CD8-positive, alpha-beta memory T cell (primary cell): Measurements from ENCODE around the gene PRKAG3. TPM values are rescaled to one million over a fixed set of nuclear protein-coding genes. Genes with fewer than 3 reads are reported as not detected.

Source experiments
- CTCF ChIA-PET: fragments of 350-600 bp; sonication (Branson Sonifier 250); formaldehyde crosslinking; loops from one replicate; lab custom pipeline; 2021; ENCODE audit warnings: antibody characterized with exemption; lab: Charles Lee
- POLR2A ChIA-PET: fragments of 350-600 bp; sonication (Branson Sonifier 250); formaldehyde crosslinking; loops from one replicate; lab custom pipeline; 2021; ENCODE audit warnings: antibody characterized with exemption; lab: Charles Lee
- DNase-seq, 5 donors: peaks; one replicate each; pipeline versions ENCODE4 v3.0.0 to v3.0.0-alpha.2; 2020 to 2022; ENCODE audit warnings: mixed read lengths in 1 of 5
- H3K27ac ChIP-seq: one replicate; pipeline ENCODE4 v1.7.0; 2013; ENCODE audit warnings: low read depth, mild to moderate bottlenecking, low read length, moderate library complexity
- H3K27me3 ChIP-seq: 2 replicates; pipeline ENCODE4 v1.7.0; 2013; ENCODE audit warnings: low read length, mild to moderate bottlenecking; ENCODE audit not compliant: insufficient read depth, poor library complexity, severe bottlenecking
- H3K36me3 ChIP-seq: 2 replicates; pipeline ENCODE4 v1.7.0; 2013; ENCODE audit warnings: mild to moderate bottlenecking, low read length, moderate library complexity; ENCODE audit not compliant: insufficient read depth
- H3K4me1 ChIP-seq: 2 replicates; pipeline ENCODE4 v1.7.0; 2013; ENCODE audit warnings: mild to moderate bottlenecking, low read length, moderate library complexity; ENCODE audit not compliant: insufficient read depth
- H3K4me3 ChIP-seq: 2 replicates; pipeline ENCODE4 v1.7.0; 2013; ENCODE audit warnings: mild to moderate bottlenecking, low read length
- H3K9me3 ChIP-seq: 2 replicates; pipeline ENCODE4 v1.7.0; 2013; ENCODE audit warnings: mild to moderate bottlenecking, low read length
- H3K27ac Mint-ChIP-seq, 8 donors: one replicate each; pipeline ENCODE4 v1.8.0; 2020 to 2021; ENCODE audit warnings: mixed read lengths in 8 of 8, mild to moderate bottlenecking in 6 of 8, inconsistent platforms in 3 of 8, moderate library complexity in 3 of 8
- H3K27me3 Mint-ChIP-seq, 2 donors: one replicate each; pipeline ENCODE4 v1.8.0; 2020 to 2021; ENCODE audit warnings: mixed read lengths in 2 of 2, mild to moderate bottlenecking in 1 of 2, moderate library complexity in 1 of 2
- H3K36me3 Mint-ChIP-seq, 3 donors: one replicate each; pipeline ENCODE4 v1.8.0; 2020 to 2021; ENCODE audit warnings: mixed read lengths in 3 of 3, inconsistent platforms in 1 of 3, mild to moderate bottlenecking in 1 of 3
- H3K4me1 Mint-ChIP-seq, 3 donors: one replicate each; pipeline ENCODE4 v1.8.0; 2020 to 2021; ENCODE audit warnings: mixed read lengths in 3 of 3, inconsistent platforms in 1 of 3, mild to moderate bottlenecking in 1 of 3
- H3K4me3 Mint-ChIP-seq, 7 donors: one replicate each; pipeline ENCODE4 v1.8.0; 2020 to 2021; ENCODE audit warnings: mixed read lengths in 7 of 7, mild to moderate bottlenecking in 6 of 7, moderate library complexity in 4 of 7, inconsistent platforms in 2 of 7
- H3K9me3 Mint-ChIP-seq, 5 donors: one replicate each; pipeline ENCODE4 v1.8.0; 2020 to 2022; ENCODE audit warnings: mixed read lengths in 5 of 5, mild to moderate bottlenecking in 3 of 5, moderate library complexity in 2 of 5, inconsistent platforms in 1 of 5
- polyA plus RNA-seq: library from polyadenylated mRNA; unstranded; fragments of 300-500 nt; fragmentation: Illumina TruSeq; gene quantifications from one replicate; pipeline ENCODE4 v1.2.3, GENCODE V29; 2021
- total RNA-seq, 2 experiments: library from RNA; stranded (reverse); gene quantifications; one replicate each; pipeline ENCODE4 v1.2.3, GENCODE V29; 2021

The PRKAG3 gene
- total and polyA plus RNA-seq, 3 experiments from 2014 or later, result not detected

- H3K4me3 Mint-ChIP-seq, result no peak overlapping the region
- H3K4me1 Mint-ChIP-seq, result peaks cover 18 to 32% (median 24%) of the 10 kb centered on the region in 3 donors
- CTCF ChIA-PET, result interaction anchor here (1.1 to 4.9 kb wide), 4 partner anchors 19 to 40 kb away, joined by 3 to 28 read pairs (median 6); partner anchors contain the start of gene WNT10A
- no peak overlapping the region for H3K4me3 ChIP-seq
- POLR2A ChIA-PET, result interaction anchor here (0.6 kb wide), 1 partner anchor 132 kb away, joined by 4 read pairs; no protein-coding TSS in a partner anchor
- H3K27me3 ChIP-seq, result peaks cover 45% of the 10 kb centered on the region
- DNase-seq, result no peak
- H3K36me3 ChIP-seq, result no peaks in the 10 kb centered on the region
- H3K9me3 ChIP-seq, result no peaks in the 10 kb centered on the region
- peaks cover 75 to 86% of the 10 kb centered on the region in 2 donors for H3K27me3 Mint-ChIP-seq
- no peak overlapping the region for H3K27ac ChIP-seq
- no peaks in the 10 kb centered on the region for H3K36me3 Mint-ChIP-seq
- H3K9me3 Mint-ChIP-seq, result no peaks in the 10 kb centered on the region
- peaks cover 18% of the 10 kb centered on the region for H3K4me1 ChIP-seq
- H3K27ac Mint-ChIP-seq, result no peak overlapping the region
Measured at GRCh38 chr2:218857371-218858137, 26.0 kb upstream of the PRKAG3 start.

GRCh38 chr2:218856896-218857243 is 25.3 kb upstream of the PRKAG3 start:
- Mint-ChIP-seq H3K27ac (no peak overlapping the region), H3K27me3 (peaks cover 75 to 84% of the 10 kb centered on the region in 2 donors), H3K36me3 (no peaks in the 10 kb centered on the region), H3K4me1 (peaks cover 18 to 32% (median 24%) of the 10 kb centered on the region in 3 donors), H3K9me3 (no peaks in the 10 kb centered on the region), H3K4me3 (peak overlapping the region in 1 of 7 donors; percentile 46)
- POLR2A ChIA-PET, result no interaction called here
- H3K4me3 ChIP-seq, result no peak overlapping the region
- no peak overlapping the region for H3K27ac ChIP-seq
- H3K27me3 ChIP-seq, result peaks cover 45% of the 10 kb centered on the region
- H3K4me1 ChIP-seq, result peaks cover 18% of the 10 kb centered on the region
- DNase-seq, result no peak
- no peaks in the 10 kb centered on the region for H3K9me3 ChIP-seq
- CTCF ChIA-PET, result interaction anchor here (1.1 to 4.9 kb wide), 3 partner anchors 24 to 41 kb away, joined by 3 to 28 read pairs (median 4); partner anchors contain the start of gene WNT10A
- H3K36me3 ChIP-seq, result no peaks in the 10 kb centered on the region

- Mint-ChIP-seq H3K27me3 (peaks cover 76 to 79% of the 10 kb centered on the region in 2 donors), H3K4me3 (peak overlapping the region in 1 of 7 donors; percentile 46), H3K36me3 (no peaks in the 10 kb centered on the region), H3K4me1 (peaks cover 18 to 32% (median 22%) of the 10 kb centered on the region in 3 donors), H3K27ac (no peak overlapping the region), H3K9me3 (no peaks in the 10 kb centered on the region)
- no peak overlapping the region for H3K27ac ChIP-seq
- H3K4me3 ChIP-seq, result no peak overlapping the region
- H3K36me3 ChIP-seq, result no peaks in the 10 kb centered on the region
- peaks cover 18% of the 10 kb centered on the region for H3K4me1 ChIP-seq
- no peaks in the 10 kb centered on the region for H3K9me3 ChIP-seq
- ChIA-PET CTCF (interaction anchor here (1.1 to 4.9 kb wide), 3 partner anchors 20 to 41 kb away, joined by 3 to 28 read pairs (median 6); no protein-coding TSS in a partner anchor), POLR2A (no interaction called here)
- peaks cover 45% of the 10 kb centered on the region for H3K27me3 ChIP-seq
- DNase-seq, result no peak
Measured at GRCh38 chr2:218856167-218856895, 24.7 kb upstream of the PRKAG3 start.

- POLR2A ChIA-PET, result no interaction called here
- Histone ChIP-seq H3K4me1 (peaks cover 16% of the 10 kb centered on the region), H3K36me3 (no peaks in the 10 kb centered on the region), H3K27me3 (peaks cover 39% of the 10 kb centered on the region), H3K27ac (no peak overlapping the region), H3K4me3 (no peak overlapping the region), H3K9me3 (no peaks in the 10 kb centered on the region)
- Mint-ChIP-seq H3K4me3 (no peak overlapping the region), H3K36me3 (no peaks in the 10 kb centered on the region), H3K9me3 (no peaks in the 10 kb centered on the region), H3K27me3 (peaks cover 71 to 77% of the 10 kb centered on the region in 2 donors), H3K27ac (no peak overlapping the region), H3K4me1 (peaks cover 10 to 24% (median 16%) of the 10 kb centered on the region in 3 donors)
- CTCF ChIA-PET, result interaction anchor here (1.6 to 4.9 kb wide), 2 partner anchors 21 to 42 kb away, joined by 6 to 28 read pairs; no protein-coding TSS in a partner anchor
- no peak for DNase-seq
Measured at GRCh38 chr2:218855305-218856166, 23.9 kb upstream of the PRKAG3 start.

GRCh38 chr2:218854860-218855259 is 23.3 kb upstream of the PRKAG3 start:
- H3K4me3 Mint-ChIP-seq, result no peak overlapping the region
- peaks cover 4 to 17% (median 11%) of the 10 kb centered on the region in 3 donors for H3K4me1 Mint-ChIP-seq
- H3K9me3 Mint-ChIP-seq, result no peaks in the 10 kb centered on the region

GRCh38 chr2:218853766-218854165 is 22.2 kb upstream of the PRKAG3 start:
- DNase-seq, result no peak
- Mint-ChIP-seq H3K4me1 (peaks cover 0 to 12% (median 6%) of the 10 kb centered on the region in 3 donors), H3K27me3 (peaks cover 64 to 70% of the 10 kb centered on the region in 2 donors), H3K27ac (peak overlapping the region in 1 of 8 donors; percentile 3), H3K4me3 (no peak overlapping the region), H3K36me3 (no peaks in the 10 kb centered on the region), H3K9me3 (no peaks in the 10 kb centered on the region)
- H3K4me3 ChIP-seq, result no peak overlapping the region
- H3K36me3 ChIP-seq, result no peaks in the 10 kb centered on the region
- H3K4me1 ChIP-seq, result peaks cover 4% of the 10 kb centered on the region
- ChIA-PET CTCF (interaction anchor here (0.6 to 3.5 kb wide), 3 partner anchors 23 to 197 kb away, joined by 3 to 38 read pairs (median 19); no protein-coding TSS in a partner anchor), POLR2A (no interaction called here)
- peaks cover 26% of the 10 kb centered on the region for H3K27me3 ChIP-seq
- no peak overlapping the region for H3K27ac ChIP-seq
- H3K9me3 ChIP-seq, result no peaks in the 10 kb centered on the region

More at GRCh38 chr2:218854860-218855259, 23.3 kb upstream of the PRKAG3 start:
- Histone ChIP-seq H3K4me1 (peaks cover 10% of the 10 kb centered on the region), H3K36me3 (no peaks in the 10 kb centered on the region), H3K27ac (no peak overlapping the region), H3K27me3 (peaks cover 33% of the 10 kb centered on the region), H3K4me3 (no peak overlapping the region), H3K9me3 (no peaks in the 10 kb centered on the region)
- no peak overlapping the region for H3K27ac Mint-ChIP-seq
- no peak for DNase-seq
- peaks cover 70 to 76% of the 10 kb centered on the region in 2 donors for H3K27me3 Mint-ChIP-seq
- H3K36me3 Mint-ChIP-seq, result no peaks in the 10 kb centered on the region
- POLR2A ChIA-PET, result no interaction called here
- CTCF ChIA-PET, result interaction anchor here (1.6 to 4.9 kb wide), 2 partner anchors 21 to 43 kb away, joined by 6 to 28 read pairs; no protein-coding TSS in a partner anchor

GRCh38 chr2:218852911-218853667 is 21.5 kb upstream of the PRKAG3 start:
- Mint-ChIP-seq H3K9me3 (no peaks in the 10 kb centered on the region), H3K4me1 (peaks cover 0 to 10% (median 6%) of the 10 kb centered on the region in 3 donors), H3K27me3 (peaks cover 59 to 65% of the 10 kb centered on the region in 2 donors), H3K27ac (no peak overlapping the region), H3K36me3 (no peaks in the 10 kb centered on the region), H3K4me3 (no peak overlapping the region)
- peaks cover 20% of the 10 kb centered on the region for H3K27me3 ChIP-seq
- H3K9me3 ChIP-seq, result no peaks in the 10 kb centered on the region
- H3K36me3 ChIP-seq, result no peaks in the 10 kb centered on the region
- H3K4me3 ChIP-seq, result no peak overlapping the region
- DNase-seq, result peak; percentile 46 to 77 (median 54)
- CTCF ChIA-PET, result interaction anchor here (0.6 to 3.5 kb wide), 11 partner anchors 9 to 303 kb away, joined by 3 to 38 read pairs (median 3); no protein-coding TSS in a partner anchor
- H3K27ac ChIP-seq, result no peak overlapping the region
- H3K4me1 ChIP-seq, result no peaks in the 10 kb centered on the region
- POLR2A ChIA-PET, result no interaction called here
